Measurements from ENCODE around the gene KCNG4. TPM values are rescaled to one million over a fixed set of nuclear protein-coding genes. Genes with fewer than 3 reads are reported as not detected.

KCNG4 gene
- total RNA-seq, 1 experiment from 2014 or later = not detected

DNA sequence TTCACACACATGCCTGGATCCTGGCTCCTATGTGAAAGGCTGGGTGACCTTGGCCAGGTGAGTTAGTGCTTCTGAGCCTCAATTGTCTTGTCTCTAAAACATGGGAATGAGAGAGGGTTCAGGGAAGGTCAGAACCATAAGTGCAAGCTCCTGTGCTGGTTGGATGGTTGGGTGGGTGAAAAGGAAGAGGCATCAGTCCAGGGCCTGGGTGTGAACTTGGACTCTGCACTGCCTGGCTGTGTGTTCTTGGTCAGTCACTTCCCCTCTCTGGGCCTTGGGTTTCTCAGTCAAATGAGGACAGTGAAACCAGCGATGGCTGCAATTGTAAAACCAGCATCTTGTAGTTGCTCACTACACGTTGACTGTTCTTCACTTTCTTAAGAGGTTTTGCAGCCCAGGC, 643 bp upstream of the KCNG4 start:
- Histone ChIP-seq H2BK12ac (ENCODE audit: insufficient read length, low read depth, low read length) (no peak overlapping the region), H2BK5ac (ENCODE audit: insufficient read length, low read length) (no peak overlapping the region), H3K27me3 (ENCODE audit: insufficient read depth, low read length) (no peaks in the 10 kb centered on the region), H3K23me2 (ENCODE audit: insufficient read length, low read depth, low read length, poor library complexity, severe bottlenecking) (no peaks in the 10 kb centered on the region), H4K5ac (ENCODE audit: insufficient read length, low read depth, low read length) (no peak overlapping the region), H3K4me2 (ENCODE audit: insufficient read depth, insufficient read length, low read length) (no peak overlapping the region), H3K9ac (ENCODE audit: extremely low read depth, insufficient read length, low read length) (no peak overlapping the region), H3K56ac (ENCODE audit: insufficient read length, low read depth, low read length) (no peak overlapping the region), H3K14ac (ENCODE audit: insufficient read depth, low read length) (no peak overlapping the region), H2BK15ac (ENCODE audit: low read depth, low read length) (no peak overlapping the region), H3K9me3 (ENCODE audit: control insufficient read depth, low read depth, low read length) (no peaks in the 10 kb centered on the region), H2BK20ac (ENCODE audit: low read depth, low read length, poor library complexity, severe bottlenecking) (no peak overlapping the region), H3K4me1 (ENCODE audit: insufficient read depth, low read length) (no peaks in the 10 kb centered on the region), H2BK120ac (ENCODE audit: low read depth, low read length, poor library complexity, severe bottlenecking) (no peak overlapping the region), H4K91ac (ENCODE audit: insufficient read length, low read depth, low read length) (no peak overlapping the region), H4K8ac (replicated peaks; ENCODE audit: insufficient read length, low read depth, low read length) (no peak overlapping the region), H3T11ph (ENCODE audit: low read length) (no peak overlapping the region), H2AK5ac (ENCODE audit: insufficient read length, low read length) (no peak overlapping the region), H3K23ac (ENCODE audit: insufficient read length, low read depth, low read length) (no peak overlapping the region), H3K79me2 (ENCODE audit: insufficient read depth, low read length) (no peaks in the 10 kb centered on the region), H4K20me1 (ENCODE audit: control insufficient read depth, insufficient read depth, insufficient read length) (no peaks in the 10 kb centered on the region), H3K18ac (ENCODE audit: insufficient read length, low read depth, low read length) (no peak overlapping the region), H2AFZ (ENCODE audit: low read length) (no peak overlapping the region), H3K27ac (ENCODE audit: insufficient read length, low read depth, low read length) (no peak overlapping the region), H3K79me1 (ENCODE audit: insufficient read depth, low read depth, low read length, poor library complexity, severe bottlenecking) (no peaks in the 10 kb centered on the region), H3K4ac (ENCODE audit: low read depth, low read length) (no peak overlapping the region)
- TF ChIP-seq, protein P1, sequence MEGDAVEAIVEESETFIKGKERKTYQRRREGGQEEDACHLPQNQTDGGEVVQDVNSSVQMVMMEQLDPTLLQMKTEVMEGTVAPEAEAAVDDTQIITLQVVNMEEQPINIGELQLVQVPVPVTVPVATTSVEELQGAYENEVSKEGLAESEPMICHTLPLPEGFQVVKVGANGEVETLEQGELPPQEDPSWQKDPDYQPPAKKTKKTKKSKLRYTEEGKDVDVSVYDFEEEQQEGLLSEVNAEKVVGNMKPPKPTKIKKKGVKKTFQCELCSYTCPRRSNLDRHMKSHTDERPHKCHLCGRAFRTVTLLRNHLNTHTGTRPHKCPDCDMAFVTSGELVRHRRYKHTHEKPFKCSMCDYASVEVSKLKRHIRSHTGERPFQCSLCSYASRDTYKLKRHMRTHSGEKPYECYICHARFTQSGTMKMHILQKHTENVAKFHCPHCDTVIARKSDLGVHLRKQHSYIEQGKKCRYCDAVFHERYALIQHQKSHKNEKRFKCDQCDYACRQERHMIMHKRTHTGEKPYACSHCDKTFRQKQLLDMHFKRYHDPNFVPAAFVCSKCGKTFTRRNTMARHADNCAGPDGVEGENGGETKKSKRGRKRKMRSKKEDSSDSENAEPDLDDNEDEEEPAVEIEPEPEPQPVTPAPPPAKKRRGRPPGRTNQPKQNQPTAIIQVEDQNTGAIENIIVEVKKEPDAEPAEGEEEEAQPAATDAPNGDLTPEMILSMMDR (conservative IDR thresholded peaks at IDR 0.05) = no peak
- DNase-seq = no peak
- WGBS (ENCODE audit: extremely low coverage, insufficient read length, low lambda C conversion rate) = no CpG with 5 or more reads among the region's 2 CpGs
- no peaks in the 10 kb centered on the region for H3K36me3 Mint-ChIP-seq (ENCODE audit: insufficient read depth in 1 of 3, low read depth in 3 of 3)
- peaks cover 0 to 4% of the 10 kb centered on the region in 2 experiments; a peak in 2 of 5 replicates for H3K9me3 Mint-ChIP-seq
- no peak overlapping the region; a peak in 1 of 7 replicates for H3K27ac Mint-ChIP-seq
- H3K4me1 Mint-ChIP-seq = peaks cover 2 to 11% of the 10 kb centered on the region in 2 experiments; a peak in 2 of 4 replicates
- peaks cover 10% of the 10 kb centered on the region for H3K27me3 Mint-ChIP-seq (ENCODE audit: low read depth)
- H3K4me3 Mint-ChIP-seq = no peak overlapping the region
